ENCODE results near the gene SH3TC1.

GRCh38 chr4:8233672-8234484, 34.8 kb downstream of the SH3TC1 start:
- TF ChIP-seq CTCF (conservative IDR thresholded peaks at IDR 0.05) (no peak), ZFX (IDR thresholded peaks at IDR 0.05) (no peak)

Measured in C4-2B (cell line).